ENCODE measurements around the gene PLPPR1.

DNA sequence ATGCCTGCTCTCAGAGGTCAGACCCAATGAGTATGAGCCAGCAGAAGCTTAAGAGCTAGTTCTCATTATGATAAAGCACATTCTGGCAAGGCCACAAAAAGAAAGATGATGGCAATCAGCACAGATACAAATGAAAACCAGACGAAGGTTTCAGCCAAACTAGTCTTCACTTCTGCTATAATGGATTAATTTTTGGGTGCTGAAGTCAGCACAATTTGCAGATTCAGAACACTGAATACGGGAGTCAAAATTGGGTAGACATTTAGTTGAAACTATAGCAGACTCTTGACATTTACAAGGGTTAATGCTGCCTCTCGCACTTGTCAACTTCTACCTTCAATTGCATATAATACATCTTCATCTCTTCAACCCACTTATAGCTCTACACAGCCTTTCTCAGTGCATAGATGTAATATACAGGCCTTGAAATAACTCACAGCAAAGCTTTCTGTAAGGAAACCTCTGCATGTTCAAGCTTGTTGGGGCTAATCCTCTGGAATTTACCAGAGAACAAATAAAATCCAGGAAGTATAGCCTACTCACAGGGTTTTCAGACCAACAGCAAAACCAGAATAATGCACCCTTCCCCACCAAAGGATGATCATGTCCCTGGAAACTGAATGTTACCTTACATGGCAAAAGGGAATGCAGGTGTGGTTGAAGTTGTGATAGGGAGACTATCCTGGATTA lies 279.1 kb downstream of the PLPPR1 start:
- TF ChIP-seq, protein P1, sequence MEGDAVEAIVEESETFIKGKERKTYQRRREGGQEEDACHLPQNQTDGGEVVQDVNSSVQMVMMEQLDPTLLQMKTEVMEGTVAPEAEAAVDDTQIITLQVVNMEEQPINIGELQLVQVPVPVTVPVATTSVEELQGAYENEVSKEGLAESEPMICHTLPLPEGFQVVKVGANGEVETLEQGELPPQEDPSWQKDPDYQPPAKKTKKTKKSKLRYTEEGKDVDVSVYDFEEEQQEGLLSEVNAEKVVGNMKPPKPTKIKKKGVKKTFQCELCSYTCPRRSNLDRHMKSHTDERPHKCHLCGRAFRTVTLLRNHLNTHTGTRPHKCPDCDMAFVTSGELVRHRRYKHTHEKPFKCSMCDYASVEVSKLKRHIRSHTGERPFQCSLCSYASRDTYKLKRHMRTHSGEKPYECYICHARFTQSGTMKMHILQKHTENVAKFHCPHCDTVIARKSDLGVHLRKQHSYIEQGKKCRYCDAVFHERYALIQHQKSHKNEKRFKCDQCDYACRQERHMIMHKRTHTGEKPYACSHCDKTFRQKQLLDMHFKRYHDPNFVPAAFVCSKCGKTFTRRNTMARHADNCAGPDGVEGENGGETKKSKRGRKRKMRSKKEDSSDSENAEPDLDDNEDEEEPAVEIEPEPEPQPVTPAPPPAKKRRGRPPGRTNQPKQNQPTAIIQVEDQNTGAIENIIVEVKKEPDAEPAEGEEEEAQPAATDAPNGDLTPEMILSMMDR (IDR thresholded peaks at IDR 0.05; ENCODE audit: insufficient read depth, low read length, poor library complexity, severe bottlenecking), result no peak
- no peak for TF ChIP-seq EZH2phosphoT487 (conservative IDR thresholded peaks at IDR 0.05; ENCODE audit: low read length)

Measured in SU-DHL-6 (cell line).